GM12801 (cell line): ENCODE data around the gene DLGAP4.

Source experiments
- TF ChIP-seq, protein P1 (sequence below): IDR thresholded peaks from one replicate; pipeline ENCODE4 v1.5.1; 2011; ENCODE audit warnings: control low read depth; ENCODE audit not compliant: insufficient read length; ENCODE audit errors: extremely low read depth

The DLGAP4 gene

DNA sequence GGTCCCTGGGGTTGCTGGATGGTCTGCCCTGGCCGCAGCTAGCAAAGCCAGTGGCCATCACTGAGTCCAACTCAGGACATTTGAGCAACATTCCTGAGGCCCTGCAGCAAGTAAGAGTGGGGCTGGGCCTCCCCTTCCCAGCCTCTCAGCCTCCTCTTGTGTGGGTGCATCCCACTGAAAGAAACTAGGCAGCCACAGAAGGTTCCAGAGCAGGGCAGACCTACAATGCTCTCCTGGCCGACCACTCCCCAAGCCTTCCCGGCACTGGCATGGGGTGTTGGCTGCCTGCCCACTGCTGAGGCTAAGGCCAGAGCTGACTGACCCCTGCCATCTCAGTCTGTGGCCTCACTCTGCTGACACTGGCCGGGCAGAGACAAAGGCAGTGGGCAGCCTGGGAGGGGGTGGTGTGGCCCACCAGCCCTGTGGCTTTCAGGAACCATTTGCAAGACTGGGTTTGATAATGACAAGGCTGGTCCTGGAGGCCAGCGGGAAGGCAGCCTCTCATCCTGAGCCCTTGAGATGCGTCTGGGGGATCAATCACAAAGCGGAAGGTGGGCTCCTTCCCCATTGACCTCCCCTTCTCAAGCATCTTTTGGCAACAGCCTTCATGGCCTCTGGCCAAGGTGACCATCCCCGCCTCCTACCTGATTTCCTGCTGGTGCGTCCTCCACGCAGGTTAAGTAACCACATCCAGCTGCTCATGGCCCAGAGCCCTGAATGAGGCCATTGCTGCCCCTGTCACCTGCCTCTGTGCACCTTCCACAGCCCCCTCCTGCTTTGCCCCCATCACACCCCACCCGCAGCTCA, 9.6 kb downstream of the DLGAP4 start:
- TF ChIP-seq, protein P1, sequence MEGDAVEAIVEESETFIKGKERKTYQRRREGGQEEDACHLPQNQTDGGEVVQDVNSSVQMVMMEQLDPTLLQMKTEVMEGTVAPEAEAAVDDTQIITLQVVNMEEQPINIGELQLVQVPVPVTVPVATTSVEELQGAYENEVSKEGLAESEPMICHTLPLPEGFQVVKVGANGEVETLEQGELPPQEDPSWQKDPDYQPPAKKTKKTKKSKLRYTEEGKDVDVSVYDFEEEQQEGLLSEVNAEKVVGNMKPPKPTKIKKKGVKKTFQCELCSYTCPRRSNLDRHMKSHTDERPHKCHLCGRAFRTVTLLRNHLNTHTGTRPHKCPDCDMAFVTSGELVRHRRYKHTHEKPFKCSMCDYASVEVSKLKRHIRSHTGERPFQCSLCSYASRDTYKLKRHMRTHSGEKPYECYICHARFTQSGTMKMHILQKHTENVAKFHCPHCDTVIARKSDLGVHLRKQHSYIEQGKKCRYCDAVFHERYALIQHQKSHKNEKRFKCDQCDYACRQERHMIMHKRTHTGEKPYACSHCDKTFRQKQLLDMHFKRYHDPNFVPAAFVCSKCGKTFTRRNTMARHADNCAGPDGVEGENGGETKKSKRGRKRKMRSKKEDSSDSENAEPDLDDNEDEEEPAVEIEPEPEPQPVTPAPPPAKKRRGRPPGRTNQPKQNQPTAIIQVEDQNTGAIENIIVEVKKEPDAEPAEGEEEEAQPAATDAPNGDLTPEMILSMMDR: no peak

DNA sequence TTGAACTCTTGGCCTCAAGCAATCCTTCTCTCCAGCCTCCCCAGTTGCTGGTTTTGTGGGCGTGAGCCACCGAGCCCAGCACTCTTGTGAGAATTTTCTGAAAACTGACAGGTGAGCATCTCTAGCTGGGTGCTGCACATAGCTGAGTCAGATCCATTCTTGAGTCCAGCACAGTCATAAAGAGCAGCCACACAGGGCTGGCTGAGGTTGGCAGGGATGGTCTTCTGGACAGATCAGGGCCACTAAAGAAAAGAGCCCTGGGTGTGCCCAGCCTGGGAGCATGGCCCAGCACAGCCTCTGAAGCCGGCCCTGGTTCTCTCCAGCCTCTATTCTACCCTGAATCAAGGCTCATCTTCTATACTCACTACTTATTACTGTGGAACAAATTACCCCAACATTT, 11.5 kb downstream of the DLGAP4 start:
- TF ChIP-seq, protein P1: no peak

DNA sequence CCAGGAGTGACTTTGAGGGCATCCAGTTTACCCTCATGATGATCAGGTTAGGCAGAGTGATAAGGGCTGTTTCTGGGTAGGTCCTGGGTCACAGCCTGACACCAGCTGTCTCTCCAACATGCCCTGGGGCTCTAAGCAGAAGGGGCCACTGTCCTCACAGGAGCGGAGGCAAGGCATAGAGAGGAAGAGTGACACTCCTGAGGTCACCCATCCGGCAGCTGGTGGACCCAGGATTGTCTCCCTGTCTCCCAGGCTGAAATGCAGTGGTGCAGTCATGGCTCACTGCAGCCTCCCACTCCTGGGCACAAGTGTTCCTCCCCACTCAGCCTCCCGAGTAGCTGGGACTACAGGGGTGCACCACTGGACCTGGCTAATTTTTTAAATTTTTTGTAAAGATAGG, 12.0 kb downstream of the DLGAP4 start:
- TF ChIP-seq, protein P1: no peak

DNA sequence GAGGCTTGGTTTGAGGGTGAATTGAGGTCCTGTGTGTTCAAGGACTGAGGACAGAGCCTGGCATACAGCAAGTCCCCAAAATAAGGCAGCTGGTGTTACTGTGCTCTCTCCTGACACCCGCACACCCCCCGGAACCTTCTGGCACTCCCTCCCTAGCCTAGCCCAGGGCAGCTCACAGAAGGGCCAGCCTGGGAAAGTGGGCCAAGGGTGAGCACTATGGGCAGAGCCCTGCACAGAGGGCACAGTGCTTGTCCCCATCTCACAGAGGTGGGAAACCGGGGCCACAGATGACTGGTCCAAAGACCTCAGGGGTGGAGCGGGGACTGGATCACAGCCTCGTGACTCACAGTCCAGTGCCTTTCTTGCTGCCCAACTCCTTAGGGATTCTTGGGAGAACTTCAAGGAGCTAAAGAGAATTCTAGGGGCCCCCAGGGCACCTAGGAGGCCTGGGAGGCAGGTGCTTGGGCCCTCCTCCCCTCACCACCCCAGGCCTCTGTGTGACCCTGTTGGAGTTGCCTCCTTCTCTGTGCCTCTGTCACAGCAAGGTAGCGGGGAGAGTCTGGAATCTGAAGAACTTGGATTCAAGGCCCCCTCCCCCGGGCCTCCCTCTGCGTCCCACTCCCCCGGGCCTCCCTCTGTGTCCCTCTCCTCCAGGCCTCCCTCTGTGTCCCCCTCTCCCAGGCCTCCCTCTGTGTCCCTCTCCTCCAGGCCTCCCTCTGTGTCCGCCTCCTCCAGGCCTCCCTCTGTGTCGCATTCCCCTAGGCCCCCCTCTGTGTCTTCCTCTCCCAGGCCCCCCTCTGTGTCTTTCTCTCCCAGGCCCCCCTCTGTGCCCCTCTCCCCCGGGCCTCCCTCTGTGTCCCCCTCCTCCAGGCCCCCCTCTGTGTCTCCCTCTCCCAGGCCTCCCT, 13.5 kb downstream of the DLGAP4 start:
- TF ChIP-seq, protein P1: no peak

DNA sequence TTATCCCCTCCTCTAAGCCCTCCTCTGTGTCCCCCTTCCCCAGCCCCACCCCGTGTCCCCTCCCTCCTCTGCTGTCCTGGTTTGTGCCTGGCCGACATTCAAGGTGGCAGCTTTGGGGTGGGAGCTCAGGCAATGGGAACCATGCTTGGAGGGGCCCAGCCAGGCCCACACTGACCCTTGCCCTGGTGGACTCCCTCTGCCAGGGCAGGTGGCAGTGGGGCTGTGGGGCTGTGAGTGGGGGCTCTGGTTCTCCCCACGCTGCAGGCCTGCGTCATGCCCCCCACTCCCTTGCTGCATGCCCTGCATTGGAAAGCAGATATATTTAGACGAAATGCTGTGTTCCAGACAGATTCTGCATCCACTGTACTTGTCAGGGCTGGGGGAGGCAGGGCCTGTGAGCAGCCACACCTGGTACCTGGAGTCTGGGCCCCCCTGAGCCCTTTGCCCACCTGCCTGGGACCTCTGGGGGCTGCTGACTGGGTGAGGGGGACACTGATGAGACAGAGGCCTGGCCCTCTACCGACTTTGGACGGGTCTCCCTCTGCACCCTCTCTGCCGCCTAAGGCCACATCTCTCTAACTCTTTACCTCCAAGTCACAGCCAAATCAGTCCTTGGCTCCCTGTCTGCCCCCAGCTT, 14.2 kb downstream of the DLGAP4 start:
- TF ChIP-seq, protein P1: no peak

DNA sequence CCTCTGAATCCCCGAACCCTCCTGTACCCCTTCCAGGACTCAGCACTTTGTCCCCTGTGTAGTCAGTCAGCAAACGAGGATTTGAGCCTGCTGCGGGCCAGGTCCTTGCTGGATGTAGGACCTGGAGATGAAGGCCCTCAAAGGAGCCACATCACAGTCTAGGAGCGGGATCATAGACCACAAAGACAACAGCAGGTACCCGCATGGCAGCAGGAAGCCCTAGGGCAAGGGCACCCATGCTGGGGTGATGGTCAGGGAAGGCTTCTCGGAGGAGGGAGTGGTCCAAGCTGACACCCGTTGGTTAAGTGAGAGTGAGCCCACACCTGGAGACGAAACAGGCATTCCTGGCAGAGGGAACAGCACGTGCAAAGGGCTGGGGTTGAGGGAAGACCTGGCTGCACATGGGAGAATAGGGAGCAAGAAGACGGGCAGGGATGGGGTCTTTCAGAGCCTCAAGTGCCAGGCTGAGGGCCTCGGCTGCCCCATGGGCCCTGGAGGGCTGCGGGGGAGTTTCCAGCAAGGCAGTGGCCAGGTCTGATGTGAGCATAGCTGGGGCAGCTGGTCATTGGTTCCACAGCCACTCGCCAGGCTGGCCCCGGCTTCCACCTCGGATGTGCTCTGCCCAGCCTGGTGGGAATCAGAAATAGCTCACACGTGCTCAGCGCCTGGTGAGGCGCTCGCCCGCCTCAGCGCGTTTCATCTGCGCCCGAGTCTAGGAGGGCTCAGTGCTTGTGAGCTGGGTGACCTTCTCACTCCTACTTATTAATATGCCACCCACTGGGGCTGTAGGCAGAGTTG, 15.0 kb downstream of the DLGAP4 start:
- TF ChIP-seq, protein P1: no peak
